Measurements from ENCODE around the gene ZPR1.

ZPR1 gene

GRCh38 chr11:116742104-116742503 is 45.7 kb downstream of the ZPR1 start:
- no peak for DNase-seq

GRCh38 chr11:116740741-116741140 is 47.1 kb downstream of the ZPR1 start:
- DNase-seq, result no peak

GRCh38 chr11:116738975-116739374 is 48.8 kb downstream of the ZPR1 start:
- no peak for DNase-seq

GRCh38 chr11:116736763-116737162 is 51.1 kb downstream of the ZPR1 start:
- DNase-seq, result no peak

GRCh38 chr11:116733969-116734508 is 53.8 kb downstream of the ZPR1 start:
- DNase-seq, result no peak

GRCh38 chr11:116733043-116733755 is 54.6 kb downstream of the ZPR1 start:
- DNase-seq, result no peak

- DNase-seq, result peak; percentile 59
These were observed 55.4 kb downstream of the ZPR1 start for GRCh38 chr11:116732271-116733042.

- DNase-seq, result no peak
These were observed 56.0 kb downstream of the ZPR1 start for GRCh38 chr11:116731821-116732220.

- DNase-seq, result no peak
These were observed 56.6 kb downstream of the ZPR1 start for GRCh38 chr11:116731097-116731761.

GRCh38 chr11:116730601-116731000 is 57.2 kb downstream of the ZPR1 start:
- DNase-seq, result no peak

- DNase-seq, result no peak
These were observed 57.6 kb downstream of the ZPR1 start for GRCh38 chr11:116730241-116730561.

- DNase-seq, result no peak
These were observed 58.2 kb downstream of the ZPR1 start for GRCh38 chr11:116729501-116730240.

- no peak for DNase-seq
These were observed 59.8 kb downstream of the ZPR1 start for GRCh38 chr11:116727990-116728389.

GRCh38 chr11:116725434-116726221 is 62.2 kb downstream of the ZPR1 start:
- DNase-seq, result no peak

GRCh38 chr11:116724813-116725212 is 63.0 kb downstream of the ZPR1 start:
- no peak for DNase-seq
